ENCODE results near the gene LRRC8B.

DNA sequence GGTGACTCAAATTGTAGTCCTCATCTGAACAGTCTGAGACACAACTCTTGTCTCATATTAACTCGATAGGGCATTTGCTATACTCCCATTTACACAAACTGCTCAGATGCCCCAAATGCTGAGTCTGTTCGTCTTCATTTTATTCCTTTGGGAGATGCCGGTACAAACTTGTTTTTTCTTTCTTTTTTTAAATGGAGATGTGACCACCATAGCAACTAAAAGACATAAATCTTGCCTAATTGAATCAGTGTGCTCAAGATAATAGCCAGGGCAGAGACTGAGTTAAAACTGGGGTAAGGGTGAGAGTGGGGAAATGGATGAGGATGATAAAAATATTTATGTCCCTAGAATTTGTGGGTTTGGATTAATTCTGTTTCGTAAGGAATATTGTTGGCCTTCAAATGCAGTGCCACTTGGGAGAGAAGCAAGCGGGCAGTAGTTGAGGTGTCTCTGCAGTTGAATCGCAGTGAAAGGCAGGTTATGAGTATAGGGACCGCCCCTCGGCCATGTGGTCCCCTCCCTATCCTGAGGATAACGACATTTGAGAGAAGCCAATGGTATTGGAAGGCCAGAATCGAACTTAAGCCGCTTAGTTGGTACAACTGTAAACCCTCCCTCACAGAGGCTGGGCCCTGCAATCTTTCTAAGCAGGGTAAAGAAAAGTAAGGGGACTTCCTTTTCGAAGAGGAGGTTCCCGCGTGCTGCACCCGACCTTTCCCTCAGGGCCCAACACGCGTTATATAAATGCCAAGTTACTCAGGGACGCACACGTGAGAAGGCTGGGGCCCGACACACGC lies 859 bp upstream of the LRRC8B start:
- TF ChIP-seq, protein P1, sequence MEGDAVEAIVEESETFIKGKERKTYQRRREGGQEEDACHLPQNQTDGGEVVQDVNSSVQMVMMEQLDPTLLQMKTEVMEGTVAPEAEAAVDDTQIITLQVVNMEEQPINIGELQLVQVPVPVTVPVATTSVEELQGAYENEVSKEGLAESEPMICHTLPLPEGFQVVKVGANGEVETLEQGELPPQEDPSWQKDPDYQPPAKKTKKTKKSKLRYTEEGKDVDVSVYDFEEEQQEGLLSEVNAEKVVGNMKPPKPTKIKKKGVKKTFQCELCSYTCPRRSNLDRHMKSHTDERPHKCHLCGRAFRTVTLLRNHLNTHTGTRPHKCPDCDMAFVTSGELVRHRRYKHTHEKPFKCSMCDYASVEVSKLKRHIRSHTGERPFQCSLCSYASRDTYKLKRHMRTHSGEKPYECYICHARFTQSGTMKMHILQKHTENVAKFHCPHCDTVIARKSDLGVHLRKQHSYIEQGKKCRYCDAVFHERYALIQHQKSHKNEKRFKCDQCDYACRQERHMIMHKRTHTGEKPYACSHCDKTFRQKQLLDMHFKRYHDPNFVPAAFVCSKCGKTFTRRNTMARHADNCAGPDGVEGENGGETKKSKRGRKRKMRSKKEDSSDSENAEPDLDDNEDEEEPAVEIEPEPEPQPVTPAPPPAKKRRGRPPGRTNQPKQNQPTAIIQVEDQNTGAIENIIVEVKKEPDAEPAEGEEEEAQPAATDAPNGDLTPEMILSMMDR (IDR thresholded peaks at IDR 0.05; ENCODE audit: low read depth, low read length): no peak
- no peak for TF ChIP-seq EZH2phosphoT487 (IDR thresholded peaks at IDR 0.05; ENCODE audit: low read depth)
